Amniotic epithelial cell (primary cell): Measurements from ENCODE around the gene YIF1A.

Source experiments
- DNase-seq: peaks from one replicate; pipeline ENCODE4 v3.0.0-alpha.2; 2010; ENCODE audit warnings: low read depth

Gene YIF1A

GRCh38 chr11:66243782-66244535, 45.0 kb downstream of the YIF1A start:
- no peak for DNase-seq

- DNase-seq, result no peak
Measured at GRCh38 chr11:66242095-66242765, 46.7 kb downstream of the YIF1A start.

DNA sequence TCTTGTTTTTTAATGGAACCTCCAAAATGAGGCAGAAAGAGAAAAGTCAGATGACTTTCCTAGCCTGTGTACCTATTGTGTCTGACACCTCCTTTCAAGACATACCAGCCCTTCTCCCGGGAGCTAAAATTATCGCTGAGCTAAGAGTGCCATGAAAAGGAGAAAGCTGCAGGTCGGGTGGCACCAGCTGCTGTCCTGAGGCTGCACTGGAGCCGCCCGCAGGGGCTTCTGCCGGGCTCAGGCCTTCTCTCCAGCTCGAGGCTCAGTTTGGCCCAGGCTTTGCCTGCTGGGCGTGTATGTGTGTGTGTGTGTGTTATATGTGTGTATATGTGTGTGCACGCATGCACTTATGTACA, 48.2 kb downstream of the YIF1A start:
- DNase-seq, result no peak

DNA sequence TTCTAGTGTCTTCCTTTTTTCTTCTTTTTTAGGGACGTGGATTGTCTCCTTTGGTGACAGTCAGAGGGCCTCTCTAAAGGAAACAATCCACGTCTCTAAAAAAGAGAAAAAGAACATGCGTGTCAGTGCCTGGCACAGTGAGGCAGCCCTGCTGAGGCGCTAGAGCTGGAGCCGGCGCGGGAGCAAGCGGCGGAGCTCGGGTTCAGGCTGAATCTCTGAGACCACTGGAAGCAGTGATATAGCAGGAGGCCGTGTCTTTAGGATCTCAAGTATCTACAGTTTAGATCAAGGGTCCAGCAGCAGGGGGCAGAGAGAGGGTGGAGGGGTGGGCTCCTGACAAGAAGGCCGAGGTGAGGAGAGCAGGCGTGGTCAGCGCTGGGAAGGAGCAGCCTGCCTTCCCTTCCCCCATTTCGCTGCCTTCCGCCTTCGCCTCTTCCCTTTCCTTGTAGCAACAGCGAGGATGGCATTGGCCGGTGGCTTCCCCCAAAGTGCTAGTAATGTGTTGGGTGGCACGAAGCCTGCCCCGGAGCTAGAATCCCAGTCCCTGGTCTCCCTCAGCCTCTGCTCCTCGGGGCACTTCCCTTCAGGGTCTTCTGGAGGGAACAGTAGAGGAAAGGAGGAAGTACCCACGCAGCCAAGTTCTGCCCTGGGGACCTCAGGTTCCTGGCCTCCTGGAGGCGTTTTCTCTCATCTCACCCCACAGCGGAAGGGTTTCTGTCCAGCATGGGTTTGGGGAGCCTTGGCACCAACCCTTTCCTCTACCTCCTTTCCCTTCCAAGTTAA, 48.8 kb downstream of the YIF1A start:
- no peak for DNase-seq

DNA sequence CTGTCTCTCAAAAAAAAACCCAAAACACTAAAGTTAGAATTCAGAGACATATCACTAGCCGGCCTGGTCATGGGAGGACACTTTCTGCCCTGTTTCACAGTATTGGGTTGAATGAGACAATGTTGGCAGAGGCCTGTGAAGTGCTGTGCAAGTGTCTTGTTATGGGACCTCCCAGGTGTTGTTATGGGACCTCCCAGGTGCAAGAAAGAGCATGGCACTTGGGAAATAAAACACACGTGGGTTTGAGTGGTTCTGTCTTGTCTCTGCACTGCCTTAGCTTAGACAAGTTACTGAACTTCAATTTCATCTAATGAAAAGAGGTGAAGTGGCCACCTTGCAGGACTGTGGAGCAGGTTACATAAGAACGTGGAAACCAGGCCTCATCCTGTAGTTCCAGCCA, 49.4 kb downstream of the YIF1A start:
- no peak for DNase-seq

GRCh38 chr11:66238786-66239413, 50.0 kb downstream of the YIF1A start:
- DNase-seq, result no peak

- DNase-seq, result no peak
Measured at GRCh38 chr11:66237867-66238266, 51.1 kb downstream of the YIF1A start.

DNA sequence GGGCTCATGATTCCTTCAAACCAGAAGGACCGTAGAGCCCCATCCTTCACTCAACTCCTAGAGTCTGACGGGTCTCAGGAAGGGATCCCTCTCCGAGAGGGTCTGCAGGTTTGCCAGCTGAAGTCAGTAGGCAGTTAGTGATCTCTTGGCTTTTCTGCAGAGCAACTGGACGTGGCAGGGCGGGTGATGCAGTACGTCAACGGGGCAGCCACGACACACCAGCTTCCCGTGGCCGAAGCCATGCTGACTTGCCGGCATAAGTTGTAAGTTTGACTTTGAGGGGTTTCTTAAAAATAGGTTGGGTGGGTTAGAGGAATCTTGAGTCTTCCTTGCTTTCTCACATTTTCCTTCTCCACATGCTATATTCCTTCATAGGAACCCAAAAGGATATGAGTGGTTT, 53.8 kb downstream of the YIF1A start:
- no peak for DNase-seq
